T1000 (cell line): ENCODE data around the gene HSPG2.

ENCODE experiments used
- DNase-seq: peaks from one replicate; lab custom pipeline; 2025; ENCODE audit warnings: mixed read lengths; lab: John Stamatoyannopoulos, UW

Gene HSPG2

DNA sequence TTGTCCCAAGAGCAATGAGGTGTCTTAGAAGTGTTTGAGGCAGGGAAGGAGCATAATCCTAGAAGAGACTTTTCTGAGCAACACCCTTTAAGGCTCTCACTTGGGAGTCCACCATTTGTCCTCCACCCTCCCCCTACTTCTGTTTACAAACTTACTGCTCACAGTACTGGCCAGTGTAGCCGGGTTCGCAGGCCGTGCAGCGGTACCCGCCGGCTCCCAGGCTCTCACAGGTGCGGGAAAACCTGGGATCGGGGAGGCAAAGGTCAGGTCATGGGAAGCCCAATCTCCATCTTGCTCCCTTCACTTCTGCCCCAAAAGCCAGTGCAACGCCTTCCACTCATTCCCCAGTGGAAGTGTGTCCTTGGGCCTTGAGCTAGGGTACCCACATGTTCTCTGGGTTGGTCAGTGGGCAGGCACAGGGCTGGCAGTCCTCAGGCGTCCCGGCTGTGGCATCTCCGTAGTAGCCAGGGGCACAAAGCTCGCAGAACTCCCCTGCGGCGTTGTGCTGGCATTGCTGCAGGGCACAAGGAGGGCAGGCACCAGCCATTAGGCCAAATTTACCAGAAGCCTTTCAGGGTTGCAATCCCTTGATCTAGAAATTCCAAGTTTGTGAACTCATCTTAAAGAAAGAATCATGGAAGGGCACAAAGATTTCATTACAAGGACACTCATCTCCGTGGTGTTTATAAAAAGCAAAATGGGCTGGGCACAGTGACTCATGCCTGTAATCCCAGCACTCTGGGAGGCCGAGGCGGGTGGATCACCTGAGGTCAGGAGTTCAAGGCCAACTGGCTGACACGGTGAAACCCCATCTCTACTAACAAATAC, 75.3 kb downstream of the HSPG2 start:
- peak; percentile 78 for DNase-seq

DNA sequence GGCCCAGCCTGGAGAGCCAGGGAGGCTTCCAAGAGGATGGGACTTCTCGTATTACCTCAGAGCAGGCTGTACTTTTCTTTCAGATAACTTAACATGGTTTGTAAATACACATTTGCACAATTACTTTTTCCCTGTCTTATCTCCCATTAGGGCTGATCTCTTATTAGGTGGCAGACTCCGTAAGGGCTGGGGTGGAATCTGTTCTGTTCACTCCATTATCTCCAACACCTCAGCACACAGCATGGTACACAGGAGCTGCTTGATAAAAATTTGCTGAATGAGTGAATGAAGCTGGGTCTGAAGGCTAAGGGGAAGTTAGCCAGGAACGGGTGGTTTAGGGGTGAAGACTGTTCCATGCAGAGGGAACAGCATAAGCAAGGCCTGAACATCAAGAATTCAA, 76.1 kb downstream of the HSPG2 start:
- DNase-seq: no peak

DNA sequence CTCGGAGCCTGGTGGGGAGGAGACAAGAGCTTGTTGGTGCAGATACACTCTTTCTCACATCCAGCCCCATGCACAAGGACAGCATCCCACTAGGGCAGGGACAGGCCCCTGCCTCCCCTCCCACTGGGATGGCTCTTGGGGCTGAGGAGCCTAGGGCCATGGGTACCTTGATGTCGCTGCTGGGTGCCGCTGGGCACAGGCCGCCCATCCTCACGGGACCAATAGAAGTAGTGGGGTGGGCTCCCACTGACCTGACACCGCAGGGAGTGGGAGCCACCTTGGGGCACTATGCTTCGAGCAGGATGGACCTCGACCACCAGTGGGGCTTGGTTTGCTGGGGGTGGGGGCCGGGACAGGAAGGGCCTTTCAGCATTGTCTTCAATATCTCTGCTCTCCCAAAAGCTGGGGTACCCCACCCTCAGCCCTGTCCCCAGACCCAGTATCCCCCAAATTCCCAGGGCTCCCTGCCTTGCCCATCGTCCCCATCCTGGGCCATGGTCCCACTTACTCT, 77.4 kb downstream of the HSPG2 start:
- no peak for DNase-seq

DNA sequence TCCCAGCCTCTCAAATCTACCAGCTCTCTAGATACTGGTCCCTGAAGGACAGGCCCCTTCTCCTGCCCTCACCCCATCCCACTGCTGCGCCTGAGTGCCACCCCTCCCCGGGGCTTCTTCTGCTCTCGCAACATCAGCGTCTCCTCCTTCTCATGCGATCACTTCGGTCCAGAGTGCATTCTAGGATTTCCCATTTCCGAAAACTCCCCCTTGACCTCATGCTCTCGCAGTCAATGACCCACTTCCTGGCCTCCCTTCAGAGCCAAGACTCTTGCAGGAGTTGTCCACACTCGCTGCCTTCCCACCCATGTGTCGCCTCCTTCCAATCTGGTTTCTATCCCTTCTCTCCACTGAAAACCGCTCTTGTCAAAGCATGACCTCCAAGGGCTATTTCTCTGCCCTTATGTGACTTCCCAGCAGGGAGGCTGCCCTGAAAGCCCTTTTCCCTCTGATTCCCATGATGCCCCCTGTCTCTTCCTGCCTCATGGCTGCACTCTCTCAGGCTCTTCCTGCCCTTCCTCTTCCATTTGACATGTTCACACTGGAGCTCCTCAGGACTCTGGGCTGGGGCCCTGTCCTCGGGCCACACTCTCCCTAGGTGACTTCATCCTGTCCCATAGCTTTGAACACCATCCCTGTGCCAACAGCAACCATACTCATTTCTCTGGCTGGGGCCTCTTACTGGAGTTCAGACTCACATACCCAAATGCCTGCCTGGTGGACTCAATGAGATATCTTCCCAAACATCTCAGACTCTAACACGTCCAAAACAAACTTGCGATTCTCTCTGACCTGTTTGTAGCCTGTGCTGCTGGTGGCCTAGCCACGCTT, 79.1 kb downstream of the HSPG2 start:
- DNase-seq: no peak

DNA sequence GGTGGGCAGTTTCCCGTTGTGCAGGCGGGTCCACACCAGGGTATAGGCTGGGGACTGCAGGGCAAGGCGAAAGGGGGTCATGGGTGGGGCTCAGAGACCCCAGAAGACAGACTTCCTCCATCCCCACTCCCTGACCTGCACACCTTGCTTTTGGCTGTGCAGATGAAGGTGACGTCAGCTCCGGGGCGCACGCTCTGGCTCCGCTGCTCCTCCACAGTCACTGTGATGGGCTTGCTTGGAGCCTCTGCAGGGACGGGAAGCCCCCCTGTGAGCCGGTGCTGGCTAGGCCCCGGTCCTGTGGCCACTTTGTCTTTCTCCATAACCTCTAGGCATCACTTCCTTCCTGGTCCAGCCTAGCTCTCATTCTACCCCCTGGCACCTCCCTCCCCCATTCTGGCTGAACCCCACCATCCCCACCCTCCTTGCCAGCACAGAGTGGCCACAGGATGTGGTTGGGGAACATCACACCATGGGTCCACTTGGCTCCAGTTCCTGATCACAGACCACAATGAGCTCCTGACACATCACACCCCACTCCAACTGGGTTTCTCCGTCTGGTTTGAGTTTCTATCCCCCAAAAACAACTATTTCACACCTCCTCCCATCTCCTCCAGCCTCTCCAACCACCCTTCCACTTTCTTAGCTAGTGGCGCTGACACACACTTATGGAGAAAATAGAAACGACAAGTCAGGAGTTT, 79.8 kb downstream of the HSPG2 start:
- DNase-seq: no peak

DNA sequence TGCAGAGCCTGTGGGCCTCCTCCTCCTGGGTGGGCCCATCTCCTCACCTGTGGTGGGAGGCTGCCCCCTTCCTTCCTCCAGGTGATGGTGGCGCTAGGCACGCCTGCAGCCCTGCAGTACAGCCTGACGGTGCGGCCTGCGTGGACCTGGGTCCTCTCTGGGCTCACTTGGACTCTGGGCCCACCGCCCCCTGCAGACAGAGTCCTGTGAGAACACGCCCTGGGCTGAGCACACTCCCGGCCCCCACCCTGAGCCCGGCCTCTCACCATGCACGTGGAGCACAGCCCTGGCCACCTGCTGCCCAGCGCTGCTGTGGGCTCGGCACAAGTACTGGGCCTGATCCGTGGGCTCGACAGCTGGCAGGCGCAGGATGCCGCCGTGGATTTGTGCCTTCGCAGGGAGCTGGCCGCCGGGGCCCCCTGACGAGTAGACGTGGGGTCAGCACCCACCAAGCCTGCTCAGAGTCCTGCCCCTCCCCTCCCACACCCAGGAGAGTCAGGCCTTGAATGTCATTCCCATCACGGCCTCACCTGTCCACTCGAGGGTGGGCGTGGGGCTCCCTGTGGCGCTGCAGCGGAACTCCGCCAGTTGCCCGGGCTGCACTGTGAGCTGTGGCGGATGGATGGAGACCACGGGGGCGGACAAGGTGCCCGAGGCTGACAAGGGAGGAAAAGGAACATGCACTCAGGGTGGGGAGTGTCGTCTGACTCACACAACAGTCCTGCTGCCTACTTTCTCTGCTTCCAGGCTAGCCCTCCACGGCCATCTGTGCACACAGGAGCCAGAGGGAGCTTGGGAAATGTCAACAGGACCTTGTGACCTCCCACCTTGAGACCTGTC, 81.6 kb downstream of the HSPG2 start:
- no peak for DNase-seq

DNA sequence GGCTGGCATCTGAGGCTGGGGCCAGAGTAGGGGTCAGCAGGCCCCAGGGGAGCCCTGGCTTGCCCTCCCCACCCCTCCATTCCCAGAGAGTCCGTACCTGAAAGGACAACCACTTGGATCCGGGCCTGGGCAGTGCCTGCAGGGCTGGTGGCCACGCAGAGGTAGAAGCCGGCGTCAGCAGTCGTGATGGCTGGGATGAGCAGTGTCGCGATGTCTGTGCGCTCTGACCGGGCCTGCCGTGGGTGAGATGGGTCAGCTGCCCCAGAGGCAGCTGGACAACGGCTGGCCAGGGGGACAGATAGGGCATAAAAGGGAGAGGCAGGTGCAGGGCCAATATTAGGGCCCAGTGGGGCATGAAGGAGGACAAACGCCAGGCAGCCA, 82.4 kb downstream of the HSPG2 start:
- no peak for DNase-seq

DNA sequence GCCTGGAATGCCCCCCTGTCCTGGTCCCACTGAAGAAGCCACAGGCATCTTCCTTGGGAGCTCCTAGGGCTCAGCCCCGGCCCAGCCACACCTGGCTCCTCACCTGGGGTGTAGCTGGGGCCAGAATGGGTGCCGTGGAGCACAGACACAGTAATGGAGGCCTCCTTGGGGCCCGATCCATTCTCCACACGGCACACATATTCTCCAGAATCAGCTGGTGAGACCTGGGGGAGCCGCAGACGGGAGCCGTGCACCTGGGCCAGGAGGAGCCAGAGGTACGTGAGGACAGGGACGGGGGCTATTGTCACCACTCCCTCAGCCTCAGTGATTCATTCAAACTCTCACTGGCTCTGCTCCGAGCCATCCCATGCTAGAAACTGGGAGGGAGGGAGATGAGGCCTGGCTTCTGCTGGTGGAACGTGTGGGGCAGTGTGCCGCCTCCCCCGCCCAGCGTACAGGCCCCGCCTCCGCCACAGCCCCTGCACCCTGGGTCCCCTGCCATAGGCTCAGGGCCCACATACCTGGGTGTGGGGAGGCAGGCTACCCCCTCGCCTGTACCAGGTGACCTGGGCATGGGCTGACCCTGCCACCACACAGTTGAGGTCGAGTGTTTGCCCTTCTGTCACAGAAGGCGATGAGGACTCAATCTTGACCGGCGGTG, 82.9 kb downstream of the HSPG2 start:
- DNase-seq: no peak

DNA sequence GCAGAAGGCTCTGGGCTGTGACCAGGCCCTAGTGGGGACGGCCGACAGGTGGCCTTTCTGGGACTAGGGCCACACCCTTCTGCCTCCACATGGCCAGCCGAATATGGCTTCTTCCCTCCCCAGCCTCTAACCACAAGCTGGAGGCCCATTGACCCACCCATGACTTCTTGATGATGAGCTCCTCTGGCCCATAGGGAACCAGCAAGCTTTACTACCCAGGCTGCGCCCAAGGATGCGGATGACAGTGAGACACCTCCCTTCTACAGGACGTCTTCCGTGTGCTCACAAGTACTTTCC, 84.0 kb downstream of the HSPG2 start:
- no peak for DNase-seq

DNA sequence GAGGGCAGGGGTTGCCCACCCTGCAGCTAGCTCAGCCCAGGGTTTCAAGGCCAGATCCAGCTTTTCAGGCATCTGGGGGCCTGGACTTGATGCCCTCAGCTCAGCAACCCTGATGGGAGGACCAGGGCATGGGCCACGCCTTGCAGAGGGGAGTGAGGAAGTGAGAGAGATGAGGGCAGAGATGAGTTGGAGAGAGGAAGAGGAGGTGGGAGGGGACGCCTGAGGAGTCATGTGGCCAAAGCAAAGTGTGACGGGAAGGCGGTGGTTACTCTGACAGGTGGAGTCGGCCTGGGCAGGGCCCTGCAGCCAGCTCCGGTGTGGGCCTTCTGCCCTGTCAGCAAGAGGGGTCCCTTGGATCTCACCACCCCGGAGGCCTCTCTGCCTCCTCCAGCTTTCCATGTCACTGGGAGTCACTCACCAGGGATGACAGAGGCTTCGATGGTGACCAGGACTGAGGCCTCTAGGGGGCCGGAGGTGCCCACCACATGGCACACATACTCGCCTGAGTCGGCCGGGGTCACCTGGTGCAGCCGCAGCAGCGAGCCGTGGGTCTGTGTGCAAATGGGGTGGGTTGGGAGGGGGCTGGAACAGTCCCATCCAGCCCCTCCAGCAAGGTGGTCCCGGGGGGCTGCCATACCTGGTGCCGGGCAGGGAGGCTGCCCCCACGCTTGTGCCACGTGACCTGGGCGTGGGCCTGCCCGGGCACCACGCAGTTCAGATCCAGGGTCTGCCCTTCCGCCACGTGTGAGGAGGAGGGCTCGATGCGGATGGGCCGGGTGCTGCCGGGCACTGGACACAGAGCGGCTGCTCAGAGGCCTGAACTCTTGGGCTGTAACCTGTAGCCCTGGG, 84.6 kb downstream of the HSPG2 start:
- no peak for DNase-seq

DNA sequence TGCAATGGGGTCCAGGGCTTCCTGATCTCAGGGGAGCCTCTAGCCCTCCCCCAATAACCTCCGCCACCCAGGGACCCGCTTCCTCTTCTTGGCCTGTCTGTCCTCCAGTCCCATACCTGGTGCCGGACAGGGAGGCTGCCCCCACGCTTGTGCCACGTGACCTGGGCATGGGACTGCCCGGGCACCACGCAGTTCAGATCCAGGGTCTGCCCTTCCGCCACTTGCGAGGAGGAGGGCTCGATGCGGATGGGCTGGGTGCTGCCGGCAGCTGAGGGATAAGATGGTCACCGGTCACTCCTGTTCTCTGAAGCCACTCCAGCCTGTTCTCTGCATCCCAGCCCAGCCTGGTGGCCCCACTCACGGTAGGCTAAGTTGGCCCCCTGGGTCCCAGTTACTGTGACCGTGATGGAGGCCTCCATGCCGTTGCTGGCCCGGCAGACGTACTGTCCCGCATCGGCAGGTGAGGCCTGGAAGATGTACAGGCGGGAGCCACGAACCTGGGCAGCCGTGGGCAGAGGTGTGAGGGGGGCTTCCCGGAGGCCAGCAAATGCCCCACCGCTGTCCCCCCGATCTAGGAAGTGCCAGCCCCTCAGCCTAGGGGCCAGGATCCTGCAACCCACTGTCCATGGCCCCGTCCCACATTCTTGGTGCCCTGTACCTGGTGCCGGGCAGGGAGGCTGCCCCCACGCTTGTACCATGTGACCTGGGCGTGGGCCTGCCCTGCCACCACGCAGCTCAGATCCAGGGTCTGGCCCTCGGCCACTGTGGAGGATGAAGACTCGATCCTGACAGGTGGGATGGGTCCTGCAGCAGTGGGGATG, 85.5 kb downstream of the HSPG2 start:
- no peak for DNase-seq

DNA sequence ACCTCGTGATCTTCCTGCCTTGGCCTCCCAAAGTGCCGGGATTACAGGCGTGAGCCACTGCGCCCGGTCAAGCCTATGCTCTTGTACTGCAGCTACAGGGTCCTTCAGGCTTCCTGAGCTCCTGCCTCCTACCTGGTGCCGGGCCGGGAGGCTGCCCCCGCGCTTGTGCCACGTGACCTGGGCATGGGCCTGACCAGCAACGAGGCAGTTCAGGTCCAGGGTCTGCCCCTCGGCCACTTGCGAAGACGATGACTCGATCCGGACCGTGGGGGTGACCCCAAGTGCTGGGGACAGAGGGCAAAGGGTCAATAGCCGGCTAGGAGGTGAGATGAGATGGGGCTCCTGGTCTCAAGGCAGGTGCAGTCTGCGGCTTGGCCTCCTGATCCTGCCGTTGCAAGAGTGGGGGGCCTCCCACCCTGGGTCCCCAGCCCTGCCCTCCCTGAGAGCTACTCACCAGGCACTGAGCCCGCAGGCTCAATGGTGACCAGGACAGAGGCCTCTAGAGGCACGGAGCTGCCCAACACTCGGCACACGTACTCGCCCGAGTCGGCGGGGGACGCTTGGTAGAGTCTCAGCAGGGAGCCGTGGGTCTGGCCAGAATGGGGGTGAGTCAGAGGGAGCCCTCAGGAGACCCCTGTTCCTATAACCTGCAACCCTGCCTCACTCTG, 87.1 kb downstream of the HSPG2 start:
- no peak for DNase-seq

DNA sequence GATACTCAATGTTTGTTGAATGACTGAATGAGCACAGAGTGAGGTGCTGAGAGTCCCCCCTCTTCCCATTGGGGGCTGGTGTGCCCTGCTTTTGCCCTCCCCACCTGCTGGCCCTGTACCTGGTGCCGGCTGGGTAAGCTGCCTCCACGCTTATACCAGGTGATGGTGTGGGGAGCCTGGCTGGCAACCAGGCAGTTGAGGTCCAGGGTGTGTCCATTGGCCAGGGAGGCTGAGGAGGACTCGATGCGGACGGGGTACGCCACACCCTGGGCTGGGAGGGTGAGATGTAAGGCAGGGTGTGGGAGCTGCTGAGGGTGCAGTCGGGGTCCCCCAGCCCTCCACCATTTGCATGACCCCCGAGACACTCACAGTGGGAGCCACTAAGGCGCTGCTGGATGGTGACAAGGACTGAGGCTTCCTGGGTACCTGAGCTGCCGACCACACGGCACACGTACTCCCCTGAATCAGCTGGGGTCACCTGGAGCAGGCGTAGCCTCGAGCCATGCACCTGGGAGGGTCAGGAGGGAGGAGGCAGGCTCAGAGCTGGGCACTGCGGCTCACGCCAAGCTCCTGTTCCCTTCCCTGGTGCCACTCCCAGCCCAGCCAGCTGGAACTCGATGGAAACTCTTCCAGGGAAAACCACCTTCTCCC, 88.5 kb downstream of the HSPG2 start:
- no peak for DNase-seq

DNA sequence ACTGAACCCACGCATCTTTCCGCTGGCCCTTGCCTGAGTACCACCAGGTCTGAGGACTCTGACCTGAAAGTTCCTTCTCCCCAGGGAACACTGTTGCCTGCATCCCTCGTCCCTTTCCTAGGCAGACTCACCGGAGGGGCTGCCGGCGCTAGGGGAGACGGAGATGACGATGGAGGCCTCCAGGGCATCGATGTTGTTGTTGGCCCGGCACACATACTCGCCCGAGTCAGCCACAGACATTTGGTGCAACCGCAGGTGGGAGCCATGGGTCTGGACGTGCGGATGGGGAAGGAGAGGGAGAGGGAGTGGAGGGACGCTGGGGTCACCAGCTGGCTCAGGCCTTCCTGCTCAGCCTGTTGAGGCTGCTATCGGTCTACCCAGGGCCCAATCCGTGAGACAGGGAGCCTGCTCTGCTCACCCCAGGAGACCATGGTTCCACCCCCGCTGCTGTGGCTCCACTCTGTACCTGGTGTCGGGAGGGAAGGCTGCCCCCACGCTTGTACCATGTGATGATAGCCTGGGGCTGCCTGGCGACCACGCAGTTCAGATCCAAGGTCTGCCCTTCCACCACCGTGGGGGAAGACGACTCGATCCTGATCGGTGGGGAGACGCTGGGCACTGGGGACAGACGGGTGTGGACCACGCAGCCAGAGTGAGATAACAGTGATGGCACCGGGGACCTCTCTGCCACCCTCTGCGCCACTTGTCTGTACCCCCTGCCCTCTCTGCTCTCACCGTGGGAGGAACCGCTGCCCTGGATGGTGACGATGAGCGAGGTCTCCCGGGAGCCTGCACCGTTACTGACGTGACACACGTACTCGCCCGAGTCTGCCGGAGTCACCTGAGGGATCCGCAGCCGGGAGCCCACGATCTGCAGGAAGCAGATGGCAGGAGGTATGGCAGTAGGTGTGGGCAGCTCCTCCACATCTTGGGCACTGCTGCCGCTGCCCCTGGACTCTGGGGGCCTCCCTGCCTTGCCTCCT, 89.6 kb downstream of the HSPG2 start:
- no peak for DNase-seq

DNA sequence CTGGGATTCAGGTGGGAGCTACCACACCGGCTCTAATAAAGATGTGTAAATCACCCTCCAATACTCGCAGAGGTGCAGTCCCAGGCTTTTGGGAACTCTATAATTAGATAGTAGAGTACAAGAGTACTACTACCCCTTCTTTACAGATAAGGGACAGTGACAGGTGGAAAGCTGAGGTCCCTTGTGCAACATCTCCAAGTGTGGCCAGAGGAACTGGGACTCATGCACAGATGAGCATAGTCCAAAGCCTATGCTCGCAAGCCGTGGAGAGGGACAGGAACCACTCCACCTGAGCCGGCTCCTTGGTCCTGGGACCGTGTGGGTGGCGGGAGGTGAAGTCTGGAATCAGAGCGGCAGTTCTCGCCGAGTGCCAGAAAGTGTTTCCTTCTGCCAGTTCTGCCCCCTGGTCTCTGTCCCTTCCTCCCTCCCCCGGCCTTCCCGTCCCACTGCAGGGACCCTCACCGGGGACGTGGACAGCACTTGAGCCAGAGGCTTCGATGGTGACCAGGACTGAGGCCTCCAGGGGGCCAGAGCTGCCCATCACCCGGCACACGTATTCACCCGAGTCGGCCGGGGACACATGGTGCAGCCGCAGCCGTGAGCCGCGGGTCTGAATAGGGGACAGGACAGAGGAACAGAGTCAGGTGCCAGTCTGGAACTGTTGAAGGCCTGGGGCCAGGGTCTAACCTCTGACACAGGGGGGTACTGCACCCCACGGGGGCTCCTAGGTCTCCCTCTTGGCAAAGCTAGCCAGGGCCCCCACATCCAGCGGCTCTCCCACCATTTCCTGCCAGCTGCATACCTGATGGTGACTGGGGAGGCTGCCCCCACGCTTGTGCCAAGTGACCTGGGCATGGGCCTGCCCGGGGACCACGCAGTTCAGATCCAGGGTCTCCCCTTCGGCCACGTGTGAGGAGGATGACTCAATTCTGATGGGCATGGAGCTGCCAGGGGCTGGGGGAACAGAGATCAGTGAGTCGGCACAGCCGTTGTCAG, 91.2 kb downstream of the HSPG2 start:
- no peak for DNase-seq

DNA sequence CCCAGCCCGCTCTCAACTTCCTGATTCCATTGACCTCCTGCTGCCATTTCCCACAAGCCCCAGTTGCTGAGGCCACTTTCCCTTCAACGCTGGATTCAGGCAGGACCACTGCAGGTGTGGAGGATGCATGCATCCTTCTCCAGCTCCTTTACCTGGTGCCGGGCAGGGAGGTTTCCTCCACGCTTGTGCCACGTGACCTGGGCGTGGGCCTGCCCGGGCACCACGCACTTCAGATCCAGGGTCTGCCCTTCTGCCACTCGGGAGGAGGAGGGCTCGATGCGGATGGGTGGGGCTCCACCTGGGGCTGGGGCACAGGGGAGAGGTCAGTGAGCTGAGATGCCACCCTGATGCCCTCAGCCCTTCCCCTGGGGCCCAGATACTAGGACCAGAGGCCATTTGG, 93.1 kb downstream of the HSPG2 start:
- no peak for DNase-seq
